Measurements from ENCODE around the gene SCML2. TPM values are rescaled to one million over a fixed set of nuclear protein-coding genes. Genes with fewer than 3 reads are reported as not detected.
"Not testable (repeated sequence)": the region's sequence is repeated elsewhere in the genome, so short reads cannot be mapped to it uniquely, and the experiment has no call there.

The SCML2 gene
- 0.97 TPM for total RNA-seq
- long read RNA-seq = 0 reads

DNA sequence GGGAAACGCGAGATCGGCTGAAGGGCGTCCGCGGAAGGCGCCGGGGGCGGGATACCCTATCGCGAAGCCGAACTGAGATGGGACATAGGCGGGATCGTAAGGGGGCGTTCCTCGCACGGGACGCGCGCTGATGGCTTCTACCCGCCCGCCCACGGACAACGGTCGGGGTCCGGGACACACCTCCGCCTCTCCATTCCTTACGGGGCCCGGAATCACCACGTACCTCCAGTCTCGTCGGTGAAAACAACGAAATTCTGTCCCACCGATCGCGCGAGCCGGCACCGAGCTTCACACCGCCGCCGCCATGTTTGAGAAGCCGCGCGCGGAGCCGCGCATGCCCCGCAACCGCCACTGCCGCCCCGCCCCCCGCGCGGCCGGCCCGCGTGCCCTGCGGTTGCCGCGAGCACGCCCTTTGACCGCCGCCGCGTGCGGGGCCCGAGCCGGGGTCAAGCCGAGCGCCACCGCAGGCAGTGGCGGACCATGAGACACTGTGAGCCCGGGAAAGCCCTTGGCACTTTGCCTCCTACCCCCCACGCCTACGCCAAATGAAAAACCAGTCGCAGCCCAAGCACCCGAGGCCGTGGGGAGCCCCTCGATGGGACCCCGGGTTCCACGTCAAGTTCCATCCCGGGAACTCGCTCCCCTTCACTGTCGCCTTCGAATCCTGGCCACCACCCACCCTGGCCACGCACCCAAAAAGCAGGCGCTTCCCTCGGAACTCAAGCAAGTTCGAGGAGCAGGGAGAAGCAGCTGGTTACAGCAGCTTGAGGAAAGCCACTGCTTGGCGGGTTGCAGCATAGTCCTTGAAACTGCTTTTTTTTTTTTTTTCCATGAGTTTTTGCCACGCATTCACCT lies at the start of gene SCML2:
TSS of gene SCML2 (minus strand) at position 320 of the 855 bp plus-strand sequence. CDS start 20,617 bp downstream, outside the sequence.
- DNase-seq (ENCODE audit: low spot score) = no peak
- intact Hi-C loops (cut with DNase I) = no loop called here

DNA sequence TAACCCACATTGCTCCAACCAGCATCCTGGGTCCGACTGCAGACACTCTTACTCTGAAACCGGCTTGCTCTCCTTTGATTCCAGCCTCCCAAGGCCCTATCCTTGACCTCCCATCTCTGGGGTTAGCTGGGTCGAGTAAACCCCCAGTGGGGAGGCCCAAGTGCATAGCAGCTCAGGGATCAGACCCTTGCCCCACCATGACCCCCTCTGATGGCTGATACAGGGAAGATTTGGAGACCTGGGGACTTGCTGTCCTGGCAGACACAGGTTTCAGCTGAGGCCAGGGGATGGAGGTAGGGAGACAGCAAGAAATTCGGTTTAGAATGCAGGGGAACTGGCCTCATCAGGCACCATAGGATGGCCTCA lies 47.3 kb upstream of the SCML2 start:
- intact Hi-C loops (cut with DNase I) = no loop called here
- DNase-seq (ENCODE audit: low spot score) = no peak

DNA sequence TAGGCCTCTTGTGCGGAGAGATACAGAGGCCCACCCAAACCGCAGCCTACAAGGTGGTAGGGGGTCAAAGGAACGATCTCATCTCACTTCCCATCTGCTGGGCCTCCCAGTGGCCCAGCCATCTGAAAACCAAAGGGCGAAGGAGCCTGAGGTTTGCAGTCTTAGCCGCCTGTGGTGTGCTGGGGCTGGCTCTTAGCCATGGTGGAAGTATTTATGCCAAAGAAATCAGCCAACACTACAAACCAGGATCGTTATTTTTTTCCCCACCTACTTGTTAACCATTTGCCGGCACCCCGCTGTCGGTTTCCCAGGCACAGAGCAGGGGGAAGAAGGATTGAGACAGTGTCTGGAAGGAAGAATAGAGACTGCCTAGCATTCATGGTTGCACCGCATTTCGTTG lies 40.0 kb upstream of the SCML2 start:
- DNase-seq (ENCODE audit: low spot score) = no peak
- intact Hi-C loops (cut with DNase I) = loop anchor here (5.0 to 10.0 kb wide), 2 partner anchors 500 to 938 kb away; no protein-coding TSS in a partner anchor

DNA sequence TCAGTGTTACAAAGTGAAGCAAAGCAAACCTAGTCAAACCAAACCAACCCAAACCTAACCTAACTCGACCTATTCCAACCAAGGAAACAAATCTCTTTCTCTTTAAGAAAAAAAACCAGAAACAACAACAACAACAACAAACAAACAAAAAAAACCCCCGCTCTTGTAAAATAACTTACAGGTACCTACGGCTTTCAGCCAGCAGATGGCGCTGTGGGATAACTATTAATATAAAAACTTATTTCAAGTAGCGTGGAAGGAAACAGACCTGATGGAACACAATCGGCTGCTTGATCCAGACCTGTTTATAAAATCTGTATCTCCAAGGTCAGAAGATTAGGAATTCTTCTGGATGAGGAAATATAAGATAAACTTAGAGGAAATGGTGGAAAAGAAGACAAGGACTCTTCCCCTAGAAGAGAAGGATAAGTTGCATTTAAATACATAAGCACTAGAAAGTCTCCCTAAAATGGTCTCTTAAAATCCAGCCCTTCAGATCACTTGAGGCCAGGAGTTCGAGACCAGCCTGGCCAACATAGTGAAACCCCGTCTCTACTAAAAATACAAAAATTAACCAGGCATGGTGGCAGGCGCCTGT lies 36.6 kb upstream of the SCML2 start:
- no peak for DNase-seq (ENCODE audit: low spot score)
- intact Hi-C loops (cut with DNase I) = loop anchor here (5.0 to 10.0 kb wide), 2 partner anchors 504 to 941 kb away; no protein-coding TSS in a partner anchor

DNA sequence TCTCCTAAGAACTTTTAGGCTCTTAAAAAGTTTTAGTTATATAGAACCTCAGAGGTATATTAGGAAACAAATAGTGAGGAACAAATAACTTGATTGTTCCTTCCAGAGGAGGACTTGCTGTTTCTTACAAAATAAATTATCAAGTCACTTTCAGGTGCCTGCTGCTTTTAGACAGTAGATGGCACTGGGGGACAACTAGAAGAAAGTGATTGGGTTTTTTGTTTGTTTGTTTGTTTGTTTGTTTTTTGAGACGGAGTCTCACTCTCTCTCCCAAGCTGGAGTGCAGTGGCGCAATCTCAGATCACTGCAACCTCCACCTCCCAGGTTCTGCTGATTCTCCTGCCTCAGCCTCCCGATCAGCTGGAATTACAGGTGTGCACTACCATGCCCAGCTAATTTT lies 35.5 kb upstream of the SCML2 start:
- no peak for DNase-seq (ENCODE audit: low spot score)
- intact Hi-C loops (cut with DNase I) = loop anchor here (5.0 to 10.0 kb wide), 2 partner anchors 505 to 942 kb away; no protein-coding TSS in a partner anchor

DNA sequence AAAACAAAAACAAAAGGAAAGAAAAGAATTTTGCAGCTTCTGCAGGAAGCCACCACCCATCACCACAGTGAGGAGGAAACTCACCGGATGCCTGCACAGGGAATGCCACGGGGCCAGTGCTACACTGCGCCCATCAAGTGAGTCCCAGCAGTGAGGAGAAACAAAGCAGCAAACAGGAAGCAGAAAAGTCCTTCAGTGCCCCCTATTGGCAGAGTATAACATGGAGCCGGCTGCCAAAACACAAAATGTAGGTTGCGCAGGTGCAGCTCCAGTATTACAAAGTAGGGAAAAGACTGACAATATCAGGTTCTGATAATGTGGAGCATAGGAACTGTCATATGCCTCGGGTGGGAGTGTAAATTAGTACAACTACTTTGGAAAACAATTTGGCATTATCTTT lies 23.3 kb upstream of the SCML2 start:
- intact Hi-C loops (cut with DNase I) = no loop called here
- no peak for DNase-seq (ENCODE audit: low spot score)

DNA sequence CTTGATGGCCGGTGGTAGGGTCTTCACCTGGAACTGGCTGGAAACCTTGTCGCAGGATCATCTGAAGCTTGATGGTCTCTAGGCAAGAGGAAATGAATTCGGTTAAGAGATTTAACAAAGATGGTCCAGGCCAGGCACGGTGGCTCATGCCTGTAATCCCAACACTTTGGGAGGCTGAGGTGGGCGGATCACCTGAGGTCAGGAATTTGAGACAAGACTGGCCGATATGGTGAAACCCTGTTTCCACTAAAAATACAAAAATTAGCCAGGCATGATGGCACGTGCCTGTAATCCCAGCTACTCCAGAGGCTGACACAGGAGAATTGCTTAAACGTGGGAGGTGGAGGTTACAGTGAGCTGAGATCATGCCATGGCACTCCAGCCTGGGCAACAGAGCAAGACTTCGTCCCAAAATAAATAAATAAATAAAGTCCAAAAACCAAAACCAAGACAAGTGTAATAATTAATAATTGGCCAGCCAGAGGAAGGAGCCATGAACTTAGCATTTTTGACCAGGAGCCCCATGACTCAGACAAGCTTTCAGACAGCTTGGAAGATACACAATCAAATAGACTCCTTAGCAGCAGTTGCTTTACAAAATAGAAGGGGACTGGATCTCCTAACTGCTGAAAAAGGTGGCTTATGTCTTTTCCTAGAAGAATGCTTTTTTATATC lies 20.8 kb upstream of the SCML2 start:
- DNase-seq (ENCODE audit: low spot score); intact Hi-C loops (cut with DNase I): not testable (repeated sequence)

DNA sequence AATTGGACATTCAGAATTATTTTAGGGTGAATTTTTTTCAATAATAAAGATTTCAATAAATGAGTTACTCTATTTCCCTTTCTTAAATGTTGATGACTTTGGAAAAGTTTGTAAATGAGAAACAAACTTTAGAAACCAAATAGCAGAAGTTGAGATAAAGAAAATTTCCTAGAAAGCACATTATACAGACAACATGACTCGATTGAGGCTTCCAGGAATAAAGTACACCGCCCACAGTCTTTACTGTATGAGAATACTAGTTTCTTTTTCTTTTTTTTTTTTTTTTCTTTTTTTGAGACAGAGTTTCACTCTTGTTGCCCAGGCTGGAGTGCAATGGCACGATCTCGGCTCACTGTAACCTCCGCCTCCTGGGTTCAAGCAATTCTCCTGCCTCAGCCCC lies 14.6 kb upstream of the SCML2 start:
- DNase-seq (ENCODE audit: low spot score); intact Hi-C loops (cut with DNase I): not testable (repeated sequence)

DNA sequence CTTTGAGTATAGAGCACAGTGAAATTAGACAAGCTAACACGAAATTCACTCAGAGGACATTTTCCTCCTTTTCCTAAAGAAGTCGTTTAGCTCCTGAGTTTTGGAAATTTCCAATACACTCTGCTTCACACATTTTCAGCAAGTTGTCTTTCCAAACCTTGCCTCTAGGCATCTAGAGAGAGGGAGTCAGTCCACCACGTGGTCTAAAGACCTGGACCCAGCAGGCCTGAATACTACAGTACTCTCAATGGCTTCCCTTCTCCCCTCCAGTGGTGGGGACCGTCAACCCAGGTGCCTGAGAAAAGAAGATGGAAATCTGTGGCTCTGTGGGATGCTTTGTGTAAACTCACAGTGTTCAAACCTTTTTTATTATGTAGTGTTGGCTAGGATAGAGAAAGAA lies 13.9 kb upstream of the SCML2 start:
- intact Hi-C loops (cut with DNase I) = no loop called here
- no peak for DNase-seq (ENCODE audit: low spot score)

DNA sequence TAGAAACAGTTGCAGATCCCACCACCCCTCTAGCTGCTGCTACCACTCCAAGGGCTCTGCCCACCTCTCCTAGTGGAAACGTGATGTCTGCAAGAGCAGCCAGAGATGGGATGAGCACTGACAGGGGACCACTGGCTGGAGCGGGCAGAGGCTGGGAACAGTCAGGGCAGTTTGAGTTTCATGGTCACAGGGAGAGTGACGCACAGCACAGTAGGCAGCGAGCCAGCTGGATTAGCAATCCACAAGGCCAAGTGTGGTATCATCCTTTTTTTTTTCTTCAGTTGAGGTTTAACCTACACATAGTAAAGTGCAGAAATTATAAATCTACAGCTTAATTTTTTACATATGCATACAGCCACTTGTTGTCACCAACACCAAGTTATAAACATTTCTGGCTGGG lies 6.4 kb upstream of the SCML2 start:
- intact Hi-C loops (cut with DNase I) = no loop called here
- no peak for DNase-seq (ENCODE audit: low spot score)

DNA sequence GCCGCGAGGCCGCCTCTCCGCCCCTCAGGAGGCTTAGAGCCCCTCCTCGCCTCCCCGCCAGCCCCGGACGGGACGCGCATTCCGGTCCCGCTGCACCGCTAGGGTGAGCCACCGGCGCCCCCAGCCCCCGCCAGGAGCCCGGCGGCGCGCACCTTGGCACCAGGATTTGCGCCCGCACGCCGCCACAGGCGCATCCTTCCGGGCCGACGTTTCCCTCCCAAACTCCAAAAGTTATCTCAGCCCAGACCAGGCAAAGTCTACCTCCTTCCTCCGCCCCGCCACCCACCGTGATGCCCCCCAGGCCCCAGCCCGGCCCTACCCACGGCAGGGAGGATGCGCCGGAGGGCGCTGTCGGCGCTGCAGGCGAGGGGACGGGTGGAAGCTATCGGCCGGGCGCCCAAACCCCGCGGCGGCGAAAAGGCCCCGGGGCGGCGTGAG lies 538 bp downstream of the SCML2 start:
- intact Hi-C loops (cut with DNase I) = no loop called here
- no peak for DNase-seq (ENCODE audit: low spot score)

DNA sequence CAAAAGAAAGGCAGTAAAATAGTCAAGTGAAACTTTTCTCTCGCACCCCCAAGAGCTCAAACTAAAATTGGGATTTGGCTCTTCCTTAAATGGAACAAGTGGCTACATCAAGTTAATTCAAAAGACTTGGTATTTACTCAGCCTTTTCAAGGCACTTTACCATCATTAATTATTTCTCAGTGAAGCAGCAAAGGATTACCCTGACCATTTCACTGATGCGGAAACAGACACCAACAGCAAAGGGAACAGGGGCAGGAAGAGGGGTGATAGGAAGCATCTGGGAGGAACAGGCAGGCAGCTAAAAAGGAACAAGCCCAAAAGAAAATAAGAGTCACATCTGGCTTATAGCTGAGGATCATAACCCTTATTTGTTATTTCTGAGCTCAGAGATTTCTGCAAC lies 2.7 kb downstream of the SCML2 start:
- DNase-seq (ENCODE audit: low spot score) = no peak
- intact Hi-C loops (cut with DNase I) = no loop called here

DNA sequence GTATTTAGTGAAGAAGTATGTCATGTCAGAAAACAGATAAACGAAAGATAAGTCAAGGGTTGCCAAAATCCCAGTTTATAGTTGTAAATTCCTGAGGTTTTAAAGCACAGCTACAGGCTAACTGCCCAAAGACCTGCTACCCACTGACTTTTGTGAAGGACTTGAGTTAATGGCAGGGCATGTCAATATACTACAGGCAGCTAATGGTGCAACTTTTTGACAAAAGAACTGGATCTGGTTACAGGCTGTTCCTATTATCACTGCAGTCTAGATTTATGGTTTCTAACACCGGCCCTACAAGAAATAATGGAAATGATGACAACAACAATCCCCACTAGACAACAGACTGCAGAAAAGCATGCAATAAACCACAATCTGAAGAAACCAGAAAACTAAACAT lies 6.4 kb downstream of the SCML2 start:
- no peak for DNase-seq (ENCODE audit: low spot score)
- intact Hi-C loops (cut with DNase I) = no loop called here

DNA sequence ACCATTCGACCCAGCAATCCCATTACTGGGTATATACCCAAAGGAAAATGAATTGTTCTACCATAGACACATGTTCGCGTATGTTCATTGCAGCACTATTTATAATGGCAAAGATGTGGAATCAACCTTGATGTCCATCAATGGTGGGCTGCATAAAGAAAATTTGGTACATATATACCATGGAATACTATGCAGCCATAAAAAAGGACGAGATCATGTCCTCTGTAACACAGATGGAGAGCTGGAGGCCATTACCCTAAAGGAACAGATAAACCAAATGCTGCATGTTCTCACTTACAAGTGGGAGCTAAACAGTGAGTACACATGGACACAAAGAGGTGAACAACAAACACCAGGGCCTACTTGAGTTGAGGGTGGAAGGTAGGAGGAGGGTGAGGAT lies 45.1 kb downstream of the SCML2 start:
- intact Hi-C loops (cut with DNase I) = no loop called here
- no peak for DNase-seq (ENCODE audit: low spot score)

DNA sequence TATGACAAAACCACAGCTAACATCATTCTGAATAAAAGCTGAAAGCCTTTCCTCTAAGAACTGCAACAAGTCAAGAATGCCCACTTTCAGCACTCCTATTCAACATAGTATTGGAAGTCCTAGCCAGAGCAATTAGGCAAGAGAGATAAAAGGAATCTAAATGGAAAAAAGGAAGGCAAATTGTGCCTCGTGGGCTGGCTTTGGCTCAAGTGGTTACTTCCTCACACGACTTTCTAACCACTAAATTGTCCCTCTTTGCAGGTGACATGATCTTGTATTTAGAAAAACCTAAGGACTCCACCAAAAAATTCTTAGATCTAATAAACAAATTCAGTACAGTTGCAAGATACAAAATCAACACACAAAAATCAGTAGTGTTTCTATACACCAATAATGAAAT lies 57.2 kb downstream of the SCML2 start:
- DNase-seq (ENCODE audit: low spot score) = no peak
- intact Hi-C loops (cut with DNase I) = no loop called here

DNA sequence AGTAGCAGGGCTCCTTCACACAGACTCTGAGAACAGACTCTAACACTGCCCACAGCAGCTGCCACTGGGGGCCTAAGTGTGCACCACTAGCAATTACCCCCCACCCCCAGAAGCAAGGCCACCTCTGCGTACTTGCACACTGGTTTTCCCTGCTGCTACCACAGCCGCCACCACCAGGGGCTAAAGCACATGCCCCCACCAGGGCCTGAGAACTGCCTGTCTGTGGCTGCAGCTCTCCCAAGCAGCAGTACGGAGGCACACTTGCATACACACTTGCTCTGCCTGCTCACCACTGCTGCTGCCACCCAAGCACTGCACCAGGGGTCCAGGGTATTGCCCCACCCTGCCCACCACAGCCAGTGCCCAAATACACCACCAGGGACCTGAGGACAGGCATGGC lies 59.6 kb downstream of the SCML2 start:
- DNase-seq (ENCODE audit: low spot score) = no peak
- intact Hi-C loops (cut with DNase I) = no loop called here

DNA sequence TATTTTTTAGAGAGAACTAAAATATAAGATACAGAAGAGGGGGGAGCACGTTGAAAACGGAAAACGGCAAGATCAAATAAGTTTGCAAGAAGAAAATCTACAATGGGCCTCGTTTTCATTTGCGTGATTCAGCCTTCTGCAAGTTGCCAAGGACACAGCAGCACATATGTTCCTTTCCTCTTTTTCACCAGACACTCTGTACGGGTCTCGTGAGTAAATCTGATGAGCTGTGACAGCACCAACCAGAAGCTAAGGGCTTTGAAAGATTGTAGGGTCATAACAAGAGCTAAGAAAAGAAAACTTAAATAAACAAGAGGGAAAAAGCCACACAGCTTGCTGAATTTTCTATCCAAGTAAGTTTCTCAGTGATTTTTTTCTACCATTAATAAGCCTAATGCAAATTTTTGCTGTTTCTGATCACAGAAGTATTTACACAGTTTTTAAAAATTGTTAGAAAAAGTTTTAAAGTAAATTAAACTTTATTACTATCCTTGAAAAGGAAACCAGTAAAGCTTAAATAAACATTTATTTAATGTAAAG lies 63.4 kb downstream of the SCML2 start:
- DNase-seq (ENCODE audit: low spot score) = no peak
- intact Hi-C loops (cut with DNase I) = no loop called here

DNA sequence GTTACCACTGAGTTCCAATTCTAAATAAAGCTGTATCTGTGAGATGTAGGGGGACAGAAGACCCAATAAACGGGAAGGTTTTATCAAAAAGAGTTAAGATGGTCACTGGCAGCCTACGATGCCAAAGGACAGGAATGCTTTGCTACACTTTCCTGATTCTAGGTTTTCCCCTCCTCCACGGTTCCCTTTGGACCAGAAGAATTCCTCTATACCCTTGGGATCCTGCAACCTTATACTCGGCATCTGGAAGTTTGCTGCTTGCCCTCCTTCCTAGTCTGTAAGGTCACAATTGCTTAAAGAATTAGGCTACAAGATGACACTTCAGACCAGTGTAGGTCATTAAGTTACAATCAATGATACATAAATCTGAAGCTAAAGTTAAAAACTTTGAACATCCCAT lies 64.3 kb downstream of the SCML2 start:
- DNase-seq (ENCODE audit: low spot score) = no peak
- intact Hi-C loops (cut with DNase I) = no loop called here

DNA sequence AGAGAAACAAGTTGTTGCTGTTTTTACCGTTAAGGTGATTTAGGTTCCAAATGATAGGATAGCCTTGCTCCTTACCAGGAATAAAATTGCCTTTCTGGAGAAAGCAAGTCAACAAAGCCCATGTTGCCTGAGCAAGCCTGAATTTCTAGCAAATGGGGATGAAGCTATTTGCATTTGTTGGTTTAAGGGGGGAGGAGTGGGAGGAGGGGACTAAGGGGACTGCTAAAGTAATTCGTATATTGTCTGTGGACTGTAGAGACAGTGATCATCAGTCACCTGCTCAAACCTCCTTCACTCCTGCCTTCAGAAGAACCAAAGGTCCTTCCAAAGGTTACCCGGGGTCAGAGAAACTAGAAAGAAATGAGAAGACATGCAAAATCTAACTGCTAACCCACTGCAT lies 65.8 kb downstream of the SCML2 start:
- intact Hi-C loops (cut with DNase I) = no loop called here
- DNase-seq (ENCODE audit: low spot score) = no peak

DNA sequence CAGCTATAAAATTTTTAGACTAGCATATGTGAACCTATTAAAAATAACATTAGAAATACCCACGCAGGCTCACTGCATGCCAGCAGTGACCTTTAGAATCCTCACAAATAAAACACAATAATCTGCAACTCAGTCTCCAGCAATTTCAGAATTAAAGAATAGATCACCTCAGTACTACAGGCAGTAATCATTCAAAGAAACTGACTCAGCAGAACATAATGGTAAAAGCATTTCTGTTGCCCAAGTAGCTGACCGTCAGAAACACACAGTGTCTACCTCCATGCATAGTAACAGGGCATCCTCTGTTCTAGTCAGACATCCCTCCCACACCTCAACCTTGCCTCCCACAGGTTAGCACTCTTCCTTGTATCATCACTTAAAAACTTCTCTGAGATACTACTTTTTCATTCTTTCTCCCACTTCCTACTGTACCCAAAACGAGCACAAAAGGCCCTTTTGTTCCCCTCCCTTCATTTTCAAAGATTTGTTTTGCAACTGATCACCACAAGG lies 68.1 kb downstream of the SCML2 start:
- intact Hi-C loops (cut with DNase I) = no loop called here
- DNase-seq (ENCODE audit: low spot score) = no peak
